Measurements from ENCODE around the gene KLF11.

Gene KLF11

DNA sequence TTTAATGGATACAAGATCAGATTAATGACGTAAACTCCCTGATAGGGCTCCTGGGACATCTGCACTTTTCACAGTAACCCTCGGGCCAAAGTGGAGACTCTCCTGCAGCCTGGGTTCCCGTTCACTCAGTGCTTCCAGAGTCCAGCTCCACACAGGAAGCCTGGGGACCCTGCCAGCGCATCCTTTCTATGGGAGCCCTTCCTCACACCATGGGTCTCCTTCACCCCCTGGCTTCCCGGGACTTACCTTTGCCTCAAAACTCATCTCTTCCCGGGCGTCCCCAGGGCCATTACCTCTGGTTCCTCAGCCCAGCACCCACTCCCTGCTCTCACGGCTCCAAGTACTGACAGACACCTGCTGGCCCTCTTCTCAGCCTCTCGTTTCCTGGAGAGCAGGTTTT lies 40.7 kb upstream of the KLF11 start:
- H3K9me3 ChIP-seq: no peaks in the 10 kb centered on the region
- DNase-seq: peak; percentile 16 to 47
- no peak overlapping the region for H3K4me3 ChIP-seq
- no peaks in the 10 kb centered on the region for H3K27me3 ChIP-seq
- H3K36me3 ChIP-seq: peaks cover 0 to 9% (median 0%) of the 10 kb centered on the region in 3 donors
- TF ChIP-seq, protein P1, sequence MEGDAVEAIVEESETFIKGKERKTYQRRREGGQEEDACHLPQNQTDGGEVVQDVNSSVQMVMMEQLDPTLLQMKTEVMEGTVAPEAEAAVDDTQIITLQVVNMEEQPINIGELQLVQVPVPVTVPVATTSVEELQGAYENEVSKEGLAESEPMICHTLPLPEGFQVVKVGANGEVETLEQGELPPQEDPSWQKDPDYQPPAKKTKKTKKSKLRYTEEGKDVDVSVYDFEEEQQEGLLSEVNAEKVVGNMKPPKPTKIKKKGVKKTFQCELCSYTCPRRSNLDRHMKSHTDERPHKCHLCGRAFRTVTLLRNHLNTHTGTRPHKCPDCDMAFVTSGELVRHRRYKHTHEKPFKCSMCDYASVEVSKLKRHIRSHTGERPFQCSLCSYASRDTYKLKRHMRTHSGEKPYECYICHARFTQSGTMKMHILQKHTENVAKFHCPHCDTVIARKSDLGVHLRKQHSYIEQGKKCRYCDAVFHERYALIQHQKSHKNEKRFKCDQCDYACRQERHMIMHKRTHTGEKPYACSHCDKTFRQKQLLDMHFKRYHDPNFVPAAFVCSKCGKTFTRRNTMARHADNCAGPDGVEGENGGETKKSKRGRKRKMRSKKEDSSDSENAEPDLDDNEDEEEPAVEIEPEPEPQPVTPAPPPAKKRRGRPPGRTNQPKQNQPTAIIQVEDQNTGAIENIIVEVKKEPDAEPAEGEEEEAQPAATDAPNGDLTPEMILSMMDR (IDR thresholded peaks at IDR 0.05): no peak
- peak overlapping the region; percentile 62 to 73 for H3K27ac ChIP-seq
- intact Hi-C loops (cut with DNase I; ENCODE audit: low total_unique reads): no loop called here
- H3K4me1 ChIP-seq: peaks cover 3 to 56% (median 34%) of the 10 kb centered on the region in 4 donors

DNA sequence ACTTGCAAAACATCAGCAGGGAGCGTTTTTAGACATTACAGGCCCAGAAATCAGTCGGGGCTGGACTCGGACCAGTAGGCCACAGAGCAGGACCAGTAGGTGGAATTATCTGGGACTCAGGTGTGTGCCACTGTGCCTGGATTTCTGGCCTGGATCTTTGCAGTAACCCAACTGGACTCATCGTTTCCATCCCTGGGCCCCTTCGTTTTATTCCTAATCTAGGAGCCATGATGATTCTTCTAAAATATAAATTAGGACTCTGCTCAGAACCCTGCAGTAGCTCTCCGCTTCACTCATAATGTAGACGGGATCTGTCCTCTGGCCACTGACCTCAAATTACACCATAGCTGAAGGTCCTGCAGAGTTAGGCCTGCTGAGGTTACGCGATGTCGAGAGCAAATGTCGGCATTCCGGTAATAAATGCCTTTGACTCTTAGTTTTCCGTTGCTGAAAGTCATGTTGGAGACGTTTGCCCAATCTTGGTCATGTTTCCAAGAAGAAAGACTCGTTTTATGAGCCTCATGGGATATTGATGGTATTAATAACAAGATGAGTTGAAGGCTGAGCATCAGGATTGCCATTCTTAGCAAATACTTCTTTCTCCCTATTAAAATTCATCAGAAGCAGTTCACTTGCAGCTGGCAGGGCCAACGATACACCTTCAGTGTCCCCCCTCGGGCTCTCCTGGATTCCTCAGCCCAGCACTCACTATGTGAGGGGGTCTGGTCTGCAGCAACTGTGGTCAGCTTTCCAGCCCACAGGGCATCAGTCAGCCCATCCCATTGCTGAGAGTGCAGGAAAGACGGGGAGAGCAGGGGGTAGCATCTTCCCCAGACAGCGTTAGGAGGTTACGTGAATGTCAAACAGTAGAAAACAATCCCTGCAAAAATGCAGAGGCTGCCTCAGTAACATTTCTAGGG lies 39.9 kb upstream of the KLF11 start:
- Histone ChIP-seq H3K9me3 (no peaks in the 10 kb centered on the region), H3K27me3 (no peaks in the 10 kb centered on the region), H3K4me3 (no peak overlapping the region), H3K36me3 (peaks cover 0 to 9% (median 0%) of the 10 kb centered on the region in 3 donors), H3K4me1 (peaks cover 3 to 64% (median 42%) of the 10 kb centered on the region in 4 donors), H3K27ac (peak overlapping the region; percentile 73 to 84)
- TF ChIP-seq, protein P1 (IDR thresholded peaks at IDR 0.05): no peak
- peak; percentile 24 to 72 for DNase-seq
- intact Hi-C loops (cut with DNase I; ENCODE audit: low total_unique reads): no loop called here

DNA sequence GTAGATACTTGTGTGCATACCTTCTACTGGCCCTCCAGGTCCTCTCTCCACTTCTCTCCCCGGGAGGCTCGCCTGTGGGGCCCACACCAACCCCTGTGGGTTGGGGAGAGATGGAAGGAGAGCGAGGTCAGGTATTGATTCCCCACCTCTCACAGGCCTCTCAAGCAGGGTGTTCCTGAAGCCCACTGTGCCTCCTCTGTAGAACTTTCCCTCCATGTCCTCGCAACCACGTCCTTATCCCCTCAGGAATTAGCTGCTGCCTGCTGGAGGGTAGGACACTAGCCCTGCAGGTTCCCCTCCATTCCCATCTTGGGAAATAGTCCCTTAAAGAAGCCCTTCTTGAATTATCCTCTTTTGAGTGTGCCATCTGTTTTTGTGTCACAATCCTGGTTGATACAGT lies 38.9 kb upstream of the KLF11 start:
- Histone ChIP-seq H3K36me3 (peaks cover 0 to 9% (median 0%) of the 10 kb centered on the region in 3 donors), H3K27ac (peak overlapping the region; percentile 73 to 84), H3K4me1 (peaks cover 3 to 67% (median 49%) of the 10 kb centered on the region in 4 donors), H3K9me3 (no peaks in the 10 kb centered on the region), H3K4me3 (no peak overlapping the region), H3K27me3 (no peaks in the 10 kb centered on the region)
- intact Hi-C loops (cut with DNase I; ENCODE audit: low total_unique reads): no loop called here
- TF ChIP-seq, protein P1 (IDR thresholded peaks at IDR 0.05): no peak
- DNase-seq: peak; percentile 2 to 47

DNA sequence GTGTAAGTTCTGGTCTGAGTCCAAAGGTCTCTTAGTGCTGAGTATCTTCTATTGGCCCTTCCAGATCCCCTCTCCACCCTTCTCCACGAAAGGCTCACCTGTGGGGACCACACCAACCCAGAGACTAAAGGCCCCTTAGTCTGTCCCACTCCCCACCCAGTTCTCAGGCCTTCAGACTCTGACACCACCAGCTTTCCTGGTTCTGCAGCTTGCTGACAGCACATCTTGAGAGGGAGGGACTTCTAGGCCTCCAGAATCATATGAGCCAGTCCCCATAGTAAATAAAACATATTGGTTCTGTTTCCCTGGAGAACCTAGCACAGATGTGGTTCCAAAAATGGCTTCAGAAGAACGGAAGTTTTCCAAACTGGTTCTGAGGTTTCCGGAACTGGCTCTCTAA lies 38.5 kb upstream of the KLF11 start:
- H3K36me3 ChIP-seq: peaks cover 0 to 9% (median 0%) of the 10 kb centered on the region in 3 donors
- DNase-seq: peak; percentile 4 to 45
- H3K27me3 ChIP-seq: no peaks in the 10 kb centered on the region
- intact Hi-C loops (cut with DNase I; ENCODE audit: low total_unique reads): loop anchor here (5.0 kb wide), 1 partner anchor 37 kb away; the partner anchor contains the start of gene KLF11
- peak overlapping the region; percentile 73 to 84 for H3K27ac ChIP-seq
- H3K4me3 ChIP-seq: no peak overlapping the region
- TF ChIP-seq, protein P1 (IDR thresholded peaks at IDR 0.05): no peak
- peaks cover 3 to 70% (median 54%) of the 10 kb centered on the region in 4 donors for H3K4me1 ChIP-seq
- H3K9me3 ChIP-seq: no peaks in the 10 kb centered on the region

DNA sequence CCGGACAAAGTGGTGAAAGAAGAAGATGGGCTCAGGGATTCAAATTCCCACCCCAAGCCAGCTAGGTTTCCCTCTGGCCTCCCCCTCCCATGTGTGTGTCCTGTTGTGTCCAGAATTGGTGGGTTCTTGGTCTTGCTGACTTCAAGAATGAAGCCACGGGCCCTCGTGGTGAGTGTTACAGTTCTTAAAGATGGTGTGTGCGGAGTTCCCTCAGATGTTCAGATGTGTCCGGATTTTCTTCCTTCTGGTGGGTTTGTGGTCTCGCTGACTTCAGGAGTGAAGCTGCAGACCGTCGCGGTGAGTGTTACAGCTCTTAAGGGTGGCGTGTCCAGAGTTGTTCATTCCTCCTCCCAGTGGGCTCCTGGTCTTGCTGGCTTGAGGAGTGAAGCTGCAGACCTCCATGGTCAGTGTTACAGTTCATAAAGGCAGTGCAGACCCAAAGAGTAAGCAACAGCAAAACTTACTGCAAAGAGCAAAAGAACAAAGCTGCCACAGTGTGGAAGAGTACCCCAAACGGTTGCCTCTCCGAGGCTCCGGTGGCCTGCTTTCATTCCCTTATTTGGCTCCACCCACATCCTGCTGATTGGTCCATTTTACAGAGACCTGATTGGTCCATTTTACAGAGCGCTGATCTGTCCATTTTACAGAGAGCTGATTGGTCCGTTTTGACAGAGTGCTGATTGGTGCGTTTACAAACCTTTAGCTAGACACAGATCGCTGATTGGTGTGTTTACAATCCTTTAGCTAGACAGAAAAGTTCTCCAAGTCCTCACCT lies 37.7 kb upstream of the KLF11 start:
- H3K9me3 ChIP-seq: no peaks in the 10 kb centered on the region
- H3K4me1 ChIP-seq: peaks cover 3 to 79% (median 62%) of the 10 kb centered on the region in 4 donors
- DNase-seq: peak; percentile 13 to 37
- no peaks in the 10 kb centered on the region for H3K27me3 ChIP-seq
- intact Hi-C loops (cut with DNase I; ENCODE audit: low total_unique reads): loop anchor here (5.0 kb wide), 1 partner anchor 37 kb away; the partner anchor contains the start of gene KLF11
- TF ChIP-seq, protein P1 (IDR thresholded peaks at IDR 0.05): no peak
- H3K36me3 ChIP-seq: peaks cover 0 to 5% (median 0%) of the 10 kb centered on the region in 3 donors
- H3K4me3 ChIP-seq: no peak overlapping the region
- peak overlapping the region; percentile 73 to 84 for H3K27ac ChIP-seq
